COR-L47 (cell line): ENCODE data around the gene FGFRL1.

Experiments
- DNase-seq: peaks from one replicate; lab custom pipeline; 2025; lab: John Stamatoyannopoulos, UW

FGFRL1 gene

GRCh38 chr4:1075809-1076699 lies 64.6 kb downstream of the FGFRL1 start:
- no peak for DNase-seq
